ENCODE results near the gene SLC32A1. TPM values are rescaled to one million over a fixed set of nuclear protein-coding genes. Genes with fewer than 3 reads are reported as not detected.

SLC32A1 gene
- total and polyA plus RNA-seq, 2 donors (not counting 3 experiments of a cell fraction or from before 2014, with no cell fraction given) = 0.04 TPM; not detected in 1

- Histone ChIP-seq H3K9me1 (replicated peaks; ENCODE audit: control insufficient read depth, extremely low read depth, insufficient read depth, low read length) (no peaks in the 10 kb centered on the region), H3K4me1 (ENCODE audit: control insufficient read depth, extremely low read depth, insufficient read depth, low read length) (peaks cover 6% of the 10 kb centered on the region), H4K20me1 (replicated peaks; ENCODE audit: control insufficient read depth, extremely low read depth, insufficient read depth, low read length) (no peaks in the 10 kb centered on the region), H2AFZ (ENCODE audit: low read depth, low read length) (no peak overlapping the region), H3K79me2 (ENCODE audit: control insufficient read depth, insufficient read depth, low read length) (no peaks in the 10 kb centered on the region), H3K27me3 (ENCODE audit: control insufficient read depth in 2 of 2, insufficient read depth in 2 of 2, low read length in 2 of 2) (peaks cover 60 to 74% of the 10 kb centered on the region in 2 experiments), H3K36me3 (ENCODE audit: control insufficient read depth in 2 of 2, extremely low read depth in 1 of 2, insufficient read depth in 2 of 2, low read length in 2 of 2) (no peaks in the 10 kb centered on the region), H3K9me3 (replicated peaks; ENCODE audit: control insufficient read depth, insufficient read depth, low read length) (no peaks in the 10 kb centered on the region), H3K4me3 (replicated peaks in 1 of 3; ENCODE audit: insufficient read depth in 1 of 3, low read depth in 1 of 3, low read length in 3 of 3) (no peak overlapping the region), H3K4me2 (ENCODE audit: insufficient read depth, low read length) (no peak overlapping the region), H3K27ac (ENCODE audit: insufficient read depth, low read depth, low read length) (no peak overlapping the region), H3K9ac (replicated peaks; ENCODE audit: extremely low read depth, insufficient read depth, low read length) (no peak overlapping the region)
- no peak for DNase-seq (ENCODE audit: low read depth, low spot score)
- ChIA-PET POLR2A (no interaction called here), CTCF (interaction anchor here (1.4 to 2.0 kb wide), 3 partner anchors 18 to 85 kb away, joined by 3 to 8 read pairs (median 7); no protein-coding TSS in a partner anchor)
- intact Hi-C loops (cut with micrococcal nuclease) (loop anchor here (1.0 kb wide), 2 partner anchors 17 to 85 kb away; partner anchors contain the start of gene ACTR5), dilution Hi-C loops (cut with MboI; ENCODE audit: extremely low pct_ligation_motif_present, low sequenced_read_pairs) (no loop called here)
- BruUV-seq (replicated peaks) = no TSS peak
- no peak for TF ChIP-seq JUN (IDR thresholded peaks at IDR 0.05; ENCODE audit: borderline replicate concordance, insufficient read depth, insufficient read length, low read depth)
- no peak for TF ChIP-seq GATA2 (IDR thresholded peaks at IDR 0.05; ENCODE audit: insufficient read depth, insufficient read length, low read depth, low read length)
- TF ChIP-seq POLR2AphosphoS5 (IDR thresholded peaks at IDR 0.05; ENCODE audit: insufficient read depth, low read depth, low read length) = no peak
- TF ChIP-seq MYC (IDR thresholded peaks at IDR 0.05; ENCODE audit: low read depth, low read length) = no peak
- TF ChIP-seq FOS (IDR thresholded peaks at IDR 0.05; ENCODE audit: borderline replicate concordance, insufficient read depth, low read length) = no peak
- no peak for TF ChIP-seq EZH2 (IDR thresholded peaks at IDR 0.05; ENCODE audit: borderline replicate concordance, low read depth, low read length, severe bottlenecking)
- TF ChIP-seq CTCF (IDR thresholded peaks at IDR 0.05; ENCODE audit: extremely low read depth in 1 of 2, insufficient read depth in 1 of 2, low read depth in 1 of 2, low read length in 2 of 2) = no peak
- no peak for TF ChIP-seq MAX (IDR thresholded peaks at IDR 0.05; ENCODE audit: insufficient read depth, insufficient read length)
- no peak for FAIRE-seq
These were observed 7.4 kb downstream of the SLC32A1 start for GRCh38 chr20:38731738-38732113.

Data from endothelial cell of umbilical vein (primary cell).